NT2/D1 (cell line): ENCODE measurements around the gene ADAMTS2.

Source experiments
- SUZ12 ChIP-seq: IDR thresholded peaks from 2 replicates; pipeline ENCODE4 v1.6.1; 2011; ENCODE audit not compliant: insufficient read length, insufficient read depth; ENCODE audit errors: extremely low read depth
- YY1 ChIP-seq: IDR thresholded peaks from 2 replicates; pipeline ENCODE4 v1.6.1; 2011; ENCODE audit not compliant: insufficient read length, insufficient read depth
- ZNF274 ChIP-seq: IDR thresholded peaks from 2 replicates; pipeline ENCODE4 v1.6.1; 2011; ENCODE audit warnings: mild to moderate bottlenecking, low read depth, low read length

DNA sequence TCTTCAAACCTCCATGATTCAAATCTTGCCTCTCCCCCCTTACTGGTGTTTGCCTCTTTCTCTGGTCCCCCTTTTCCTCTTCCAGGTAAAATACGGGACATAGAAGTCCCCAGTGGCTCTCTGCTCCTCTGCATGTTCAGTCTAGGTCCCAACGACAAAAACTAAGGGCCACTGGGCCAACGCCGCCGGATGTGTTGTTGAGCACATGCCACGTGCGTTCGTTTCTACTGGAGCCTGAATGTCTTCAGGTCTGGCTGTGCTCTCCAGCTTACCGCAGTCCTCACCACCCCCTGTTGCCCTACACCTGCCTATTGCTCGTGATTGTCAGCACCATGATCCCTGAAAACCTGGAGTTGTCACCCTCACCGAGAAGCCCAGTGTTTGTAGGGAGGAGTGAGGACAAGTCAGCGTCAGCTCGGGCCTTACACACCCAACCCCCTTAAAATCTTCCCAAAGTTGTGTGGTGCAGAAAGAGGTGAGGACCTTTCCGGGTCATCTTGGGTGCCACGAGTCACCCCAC is 2.8 kb upstream of the ADAMTS2 start:
- TF ChIP-seq YY1 (no peak), ZNF274 (no peak), SUZ12 (no peak)
